Thyroid gland (tissue), 4 donors: Measurements from ENCODE around the gene CASD1. TPM values are rescaled to one million over a fixed set of nuclear protein-coding genes. Genes with fewer than 3 reads are reported as not detected.

Experiments used
- DNase-seq, 2 donors: peaks; one replicate each; pipeline ENCODE4 v3.0.0-alpha.2; 2019
- H3K27ac ChIP-seq, 3 donors: fragments of 200-600 bp; sonication (generic); 1 replicate in 2 of 3; 2 replicates in 1 of 3; pipeline ENCODE4 v1.5.1; 2016 to 2019; ENCODE audit warnings: mild to moderate bottlenecking in 1 of 3, moderate library complexity in 1 of 3
- H3K27me3 ChIP-seq: fragments of 200-600 bp; sonication (generic); one replicate; pipeline ENCODE4 v1.5.1; 2019
- H3K36me3 ChIP-seq, 2 donors: fragments of 200-600 bp; sonication (generic); one replicate each; pipeline ENCODE4 v1.5.1; 2016 to 2019
- H3K4me1 ChIP-seq, 2 donors: fragments of 200-600 bp; sonication (generic); one replicate each; pipeline ENCODE4 v1.5.1; 2017 to 2019
- H3K4me3 ChIP-seq, 3 donors: fragments of 200-600 bp; sonication (generic); replicated peaks in 1 of 3; 1 replicate in 2 of 3; 2 replicates in 1 of 3; pipeline ENCODE4 v1.5.1; 2016; ENCODE audit warnings: mild to moderate bottlenecking in 1 of 3
- H3K9me3 ChIP-seq: fragments of 200-600 bp; sonication (generic); one replicate; pipeline ENCODE4 v1.5.1; 2017
- POLR2A ChIP-seq, 2 donors: fragments of 450-650 bp; IDR thresholded peaks; one replicate each; pipeline ENCODE4 v1.6.1; 2017; ENCODE audit warnings: antibody characterized with exemption in 2 of 2, mild to moderate bottlenecking in 2 of 2, moderate library complexity in 1 of 2
- WGBS, 2 donors: methylation state at CpG; one replicate each; pipeline ENCODE4 v1.1.5; 2017; 5-methylcytosine and 5-hydroxymethylcytosine counted together
- intact Hi-C: fragments of 100-400 bp; cut with DNase I; formaldehyde crosslinking; loops from one replicate; pipeline ENCODE4 v1.15.1; 2023
- total RNA-seq, 4 donors: library from RNA; depleted of rRNA; stranded (reverse); fragments of >200 nt; gene quantifications; one replicate each; pipeline ENCODE4 v1.2.3, GENCODE V29; 2016
- TF ChIP-seq, protein P1 (sequence below), 6 experiments: fragments of 200-600 bp in 3 of 6; fragments of 450-650 bp in 3 of 6; sonication (generic) in 3 of 6; IDR thresholded peaks; one replicate each; pipeline ENCODE4 v1.5.1; 2016 to 2019; ENCODE audit warnings: antibody characterized with exemption in 6 of 6, mild to moderate bottlenecking in 2 of 6, inconsistent platforms in 1 of 6, moderate library complexity in 1 of 6

CASD1 gene
- total RNA-seq, 4 donors from 2014 or later, result 34.4 to 52.5 (median 39.0) TPM

DNA sequence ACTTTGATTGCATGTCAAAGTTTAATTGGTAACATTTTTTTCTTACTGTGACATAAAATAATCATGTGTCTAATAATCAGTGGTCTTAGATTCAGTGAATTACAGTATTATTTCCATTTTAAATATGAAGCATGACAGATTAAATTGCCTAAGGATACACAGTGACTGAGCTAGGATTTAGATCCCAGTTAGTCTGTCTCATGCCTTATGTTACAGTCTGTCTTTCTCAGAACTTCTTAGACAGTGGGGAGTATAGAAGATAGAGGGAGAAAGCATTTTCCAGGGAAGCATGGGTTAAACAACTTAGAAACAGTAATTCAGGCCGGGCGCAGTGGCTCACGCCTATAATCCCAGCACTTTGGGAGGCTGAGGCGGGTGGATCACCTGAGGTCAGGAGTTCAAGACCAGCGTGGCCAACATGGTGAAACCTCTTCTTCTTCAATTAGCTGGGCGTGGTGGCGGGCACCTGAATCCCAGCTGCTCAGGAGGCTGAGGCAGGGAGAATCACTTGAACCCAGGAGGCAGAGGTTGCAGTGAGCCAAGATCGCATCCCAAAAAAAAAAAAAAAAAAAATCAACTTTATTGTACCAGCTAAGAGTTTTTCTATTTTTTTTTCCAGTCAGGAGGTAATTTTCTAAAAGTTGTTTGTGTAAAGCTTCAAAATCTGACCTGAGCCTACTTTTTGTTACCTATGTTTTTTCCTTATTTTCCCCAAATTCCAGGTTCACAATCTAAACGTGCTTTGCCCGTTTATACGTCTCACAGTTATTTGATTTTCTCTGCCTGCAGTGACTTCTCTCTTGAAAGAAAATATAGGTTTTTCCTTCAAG lies 3.3 kb downstream of the CASD1 start:
- intact Hi-C loops, result no loop called here
- 93 to 94% methylated on average over 11 of the region's 11 CpGs for WGBS, 2 donors
- Histone ChIP-seq H3K36me3 (no peaks in the 10 kb centered on the region), H3K4me3 (no peak overlapping the region), H3K27me3 (no peaks in the 10 kb centered on the region), H3K4me1 (peaks cover 22 to 30% of the 10 kb centered on the region in 2 donors), H3K27ac (no peak overlapping the region), H3K9me3 (no peaks in the 10 kb centered on the region)
- TF ChIP-seq POLR2A (IDR thresholded peaks at IDR 0.05), result no peak
- DNase-seq, result no peak

DNA sequence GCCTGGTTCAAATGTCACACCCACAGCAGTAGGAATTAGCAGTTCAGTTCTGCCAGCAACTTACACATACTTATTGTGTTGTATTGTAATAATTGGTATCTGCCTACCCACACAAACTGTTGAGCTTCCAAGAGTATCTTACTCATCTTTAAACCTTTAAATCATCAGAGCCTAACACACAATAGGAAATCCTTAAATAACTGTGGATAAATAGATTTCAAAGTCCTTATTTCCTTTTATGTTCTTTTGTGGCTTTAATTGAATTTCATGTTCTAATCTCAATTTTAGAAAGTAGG lies 3.9 kb downstream of the CASD1 start:
- H3K27ac ChIP-seq, result no peak overlapping the region
- DNase-seq, result no peak
- TF ChIP-seq, protein P1, sequence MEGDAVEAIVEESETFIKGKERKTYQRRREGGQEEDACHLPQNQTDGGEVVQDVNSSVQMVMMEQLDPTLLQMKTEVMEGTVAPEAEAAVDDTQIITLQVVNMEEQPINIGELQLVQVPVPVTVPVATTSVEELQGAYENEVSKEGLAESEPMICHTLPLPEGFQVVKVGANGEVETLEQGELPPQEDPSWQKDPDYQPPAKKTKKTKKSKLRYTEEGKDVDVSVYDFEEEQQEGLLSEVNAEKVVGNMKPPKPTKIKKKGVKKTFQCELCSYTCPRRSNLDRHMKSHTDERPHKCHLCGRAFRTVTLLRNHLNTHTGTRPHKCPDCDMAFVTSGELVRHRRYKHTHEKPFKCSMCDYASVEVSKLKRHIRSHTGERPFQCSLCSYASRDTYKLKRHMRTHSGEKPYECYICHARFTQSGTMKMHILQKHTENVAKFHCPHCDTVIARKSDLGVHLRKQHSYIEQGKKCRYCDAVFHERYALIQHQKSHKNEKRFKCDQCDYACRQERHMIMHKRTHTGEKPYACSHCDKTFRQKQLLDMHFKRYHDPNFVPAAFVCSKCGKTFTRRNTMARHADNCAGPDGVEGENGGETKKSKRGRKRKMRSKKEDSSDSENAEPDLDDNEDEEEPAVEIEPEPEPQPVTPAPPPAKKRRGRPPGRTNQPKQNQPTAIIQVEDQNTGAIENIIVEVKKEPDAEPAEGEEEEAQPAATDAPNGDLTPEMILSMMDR (IDR thresholded peaks at IDR 0.05), result no peak
- no peak for TF ChIP-seq POLR2A (IDR thresholded peaks at IDR 0.05)
- H3K27me3 ChIP-seq, result no peaks in the 10 kb centered on the region
- H3K36me3 ChIP-seq, result no peaks in the 10 kb centered on the region
- intact Hi-C loops, result no loop called here
- no peaks in the 10 kb centered on the region for H3K9me3 ChIP-seq
- no peak overlapping the region for H3K4me3 ChIP-seq
- peaks cover 22 to 30% of the 10 kb centered on the region in 2 donors for H3K4me1 ChIP-seq

DNA sequence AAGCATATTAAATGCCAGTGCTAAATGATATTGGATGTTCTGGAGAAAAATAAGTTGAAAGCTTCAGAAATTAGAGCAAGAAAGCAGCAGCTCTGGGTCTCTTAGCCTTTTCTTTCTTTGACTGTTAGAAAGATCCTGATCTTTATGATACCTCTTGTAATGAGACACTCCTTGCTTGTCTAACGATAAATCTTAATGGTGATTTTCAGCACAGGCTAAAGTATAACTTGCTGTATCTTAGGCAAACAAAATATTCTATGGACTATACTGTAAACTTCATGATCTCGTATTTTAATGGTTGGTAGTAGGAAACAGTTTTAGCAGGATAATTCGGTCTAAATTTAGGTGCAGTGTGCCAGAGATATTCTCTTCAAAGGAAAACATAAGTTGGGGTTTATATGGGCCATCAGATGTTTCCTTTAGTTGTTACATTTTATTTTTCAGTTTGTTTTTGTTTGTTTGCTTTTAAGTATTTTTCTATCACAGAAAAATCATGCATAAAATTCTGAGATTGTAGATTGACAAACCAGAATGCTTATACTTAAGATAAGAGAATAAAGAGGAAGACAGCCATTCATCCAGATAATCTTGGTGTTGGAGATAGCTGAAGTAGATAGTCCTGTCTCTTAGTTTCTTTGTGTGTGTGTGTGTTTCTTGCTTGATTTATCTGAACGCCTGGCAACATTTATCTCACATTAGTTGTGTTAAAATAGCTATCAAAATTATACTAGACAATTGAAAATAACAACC lies 4.7 kb downstream of the CASD1 start:
- TF ChIP-seq, protein P1 (IDR thresholded peaks at IDR 0.05), result no peak
- no peak for TF ChIP-seq POLR2A (IDR thresholded peaks at IDR 0.05)
- 89 to 91% methylated on average over 4 of the region's 4 CpGs for WGBS, 2 donors

DNA sequence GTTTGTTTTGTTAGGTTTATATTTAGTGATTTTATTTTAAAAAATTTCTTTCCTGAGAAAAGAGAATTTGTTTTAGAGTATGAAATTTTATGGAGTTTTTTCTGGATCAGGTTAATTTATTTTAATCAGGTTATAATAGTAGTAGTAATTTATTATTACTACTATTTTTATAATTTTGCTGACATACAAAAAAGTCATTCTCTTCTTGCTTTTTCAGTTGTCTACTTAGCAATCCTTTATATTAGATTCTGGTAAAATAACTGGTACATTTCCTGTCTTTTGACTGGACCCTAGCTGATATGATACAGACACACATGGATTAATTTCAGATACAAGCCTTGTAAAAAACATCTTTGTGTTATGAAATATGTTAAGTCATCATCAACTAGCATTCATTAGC lies 5.3 kb downstream of the CASD1 start:
- no peaks in the 10 kb centered on the region for H3K36me3 ChIP-seq
- no peak for TF ChIP-seq POLR2A (IDR thresholded peaks at IDR 0.05)
- TF ChIP-seq, protein P1 (IDR thresholded peaks at IDR 0.05), result no peak
- no peaks in the 10 kb centered on the region for H3K27me3 ChIP-seq
- H3K27ac ChIP-seq, result no peak overlapping the region
- DNase-seq, result no peak
- intact Hi-C loops, result no loop called here
- H3K9me3 ChIP-seq, result no peaks in the 10 kb centered on the region
- H3K4me3 ChIP-seq, result no peak overlapping the region
- peaks cover 16 to 28% of the 10 kb centered on the region in 2 donors for H3K4me1 ChIP-seq

More for the DNA sequence above, 4.7 kb downstream of the CASD1 start:
- Histone ChIP-seq H3K36me3 (no peaks in the 10 kb centered on the region), H3K4me1 (peaks cover 16 to 28% of the 10 kb centered on the region in 2 donors), H3K27me3 (no peaks in the 10 kb centered on the region), H3K4me3 (no peak overlapping the region), H3K27ac (no peak overlapping the region), H3K9me3 (no peaks in the 10 kb centered on the region)
- no peak for DNase-seq
- intact Hi-C loops, result no loop called here

DNA sequence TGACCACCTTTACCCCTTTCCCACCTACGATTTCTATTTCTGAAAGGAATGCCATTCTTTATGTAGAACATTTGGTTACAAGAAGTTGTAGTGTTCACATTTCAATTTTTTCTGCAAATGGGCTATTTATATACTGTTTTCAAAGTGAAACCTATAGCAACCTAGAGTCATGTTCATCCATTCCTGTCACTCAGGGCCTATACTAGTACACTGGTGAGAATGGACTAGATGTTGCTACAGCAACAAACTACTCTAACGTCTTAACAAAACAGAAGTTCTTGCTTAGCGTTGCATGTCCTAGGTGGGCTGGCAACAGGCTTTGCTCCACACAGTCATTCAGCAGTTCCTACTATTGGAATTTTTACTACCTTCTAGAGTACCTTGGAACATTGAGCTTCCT lies 16.3 kb downstream of the CASD1 start:
- TF ChIP-seq POLR2A (IDR thresholded peaks at IDR 0.05), result no peak
- TF ChIP-seq, protein P1 (IDR thresholded peaks at IDR 0.05), result no peak
- Histone ChIP-seq H3K4me1 (no peaks in the 10 kb centered on the region), H3K4me3 (no peak overlapping the region), H3K27ac (no peak overlapping the region), H3K36me3 (no peaks in the 10 kb centered on the region), H3K27me3 (no peaks in the 10 kb centered on the region), H3K9me3 (no peaks in the 10 kb centered on the region)
- peak in 1 of 2 donors; percentile 11 for DNase-seq
- WGBS, 2 donors, result 54 to 62% methylated on average over 3 of the region's 3 CpGs
- intact Hi-C loops, result no loop called here
